HEK293 (cell line): ENCODE data around the gene ATF6B.

Experiments used
- CTCF ChIP-seq: fragments of 450-650 bp; formaldehyde crosslinking; IDR thresholded peaks from 2 replicates; pipeline ENCODE4 v1.5.1; 2016; ENCODE audit warnings: missing biosample characterization, missing genetic modification characterization
- REPIN1 ChIP-seq: fragments of 450-650 bp; formaldehyde crosslinking; IDR thresholded peaks from 2 replicates; pipeline ENCODE4 v1.5.1; 2017; ENCODE audit warnings: missing biosample characterization, missing genetic modification characterization, low read depth
- REST ChIP-seq: fragments of 450-650 bp; formaldehyde crosslinking; IDR thresholded peaks from 2 replicates; pipeline ENCODE4 v1.5.1; 2016; ENCODE audit warnings: missing biosample characterization, missing genetic modification characterization
- SALL2 ChIP-seq: fragments of 450-650 bp; formaldehyde crosslinking; IDR thresholded peaks from 2 replicates; pipeline ENCODE4 v1.5.0; 2017; ENCODE audit warnings: missing biosample characterization, mild to moderate bottlenecking, missing genetic modification characterization, borderline replicate concordance
- ZNF138 ChIP-seq: fragments of 450-650 bp; formaldehyde crosslinking; IDR thresholded peaks from 2 replicates; pipeline ENCODE4 v1.5.1; 2016; ENCODE audit warnings: missing biosample characterization, missing genetic modification characterization, borderline replicate concordance
- ZNF23 ChIP-seq: fragments of 450-650 bp; formaldehyde crosslinking; IDR thresholded peaks from 2 replicates; pipeline ENCODE4 v1.5.1; 2016; ENCODE audit warnings: missing biosample characterization, missing genetic modification characterization, borderline replicate concordance
- ZNF324 ChIP-seq: fragments of 450-650 bp; formaldehyde crosslinking; IDR thresholded peaks from 2 replicates; pipeline ENCODE4 v1.5.1; 2016; ENCODE audit warnings: missing biosample characterization, missing genetic modification characterization
- ZNF350 ChIP-seq: fragments of 450-650 bp; formaldehyde crosslinking; IDR thresholded peaks from 2 replicates; pipeline ENCODE4 v1.5.0; 2017; ENCODE audit warnings: missing biosample characterization, mild to moderate bottlenecking, missing genetic modification characterization
- ZNF561 ChIP-seq: fragments of 450-650 bp; IDR thresholded peaks from 2 replicates; pipeline ENCODE4 v1.5.1; 2018; ENCODE audit warnings: missing biosample characterization, missing genetic modification characterization, borderline replicate concordance
- ZNF621 ChIP-seq: fragments of 450-650 bp; formaldehyde crosslinking; IDR thresholded peaks from 2 replicates; pipeline ENCODE4 v1.5.1; 2017; ENCODE audit warnings: missing biosample characterization, missing genetic modification characterization
- ZNF670 ChIP-seq: fragments of 450-650 bp; formaldehyde crosslinking; IDR thresholded peaks from 2 replicates; pipeline ENCODE4 v1.5.1; 2016; ENCODE audit warnings: missing biosample characterization, missing genetic modification characterization, low read depth
- ZNF830 ChIP-seq: fragments of 450-650 bp; IDR thresholded peaks from 2 replicates; pipeline ENCODE4 v1.5.0; 2018; ENCODE audit warnings: missing biosample characterization, missing genetic modification characterization, low read depth, mild to moderate bottlenecking, moderate library complexity
- TF ChIP-seq, protein P1 (sequence below): fragments of 450-650 bp; formaldehyde crosslinking; IDR thresholded peaks from 2 replicates; pipeline ENCODE4 v1.5.1; 2016; ENCODE audit warnings: missing biosample characterization, missing genetic modification characterization

DNA sequence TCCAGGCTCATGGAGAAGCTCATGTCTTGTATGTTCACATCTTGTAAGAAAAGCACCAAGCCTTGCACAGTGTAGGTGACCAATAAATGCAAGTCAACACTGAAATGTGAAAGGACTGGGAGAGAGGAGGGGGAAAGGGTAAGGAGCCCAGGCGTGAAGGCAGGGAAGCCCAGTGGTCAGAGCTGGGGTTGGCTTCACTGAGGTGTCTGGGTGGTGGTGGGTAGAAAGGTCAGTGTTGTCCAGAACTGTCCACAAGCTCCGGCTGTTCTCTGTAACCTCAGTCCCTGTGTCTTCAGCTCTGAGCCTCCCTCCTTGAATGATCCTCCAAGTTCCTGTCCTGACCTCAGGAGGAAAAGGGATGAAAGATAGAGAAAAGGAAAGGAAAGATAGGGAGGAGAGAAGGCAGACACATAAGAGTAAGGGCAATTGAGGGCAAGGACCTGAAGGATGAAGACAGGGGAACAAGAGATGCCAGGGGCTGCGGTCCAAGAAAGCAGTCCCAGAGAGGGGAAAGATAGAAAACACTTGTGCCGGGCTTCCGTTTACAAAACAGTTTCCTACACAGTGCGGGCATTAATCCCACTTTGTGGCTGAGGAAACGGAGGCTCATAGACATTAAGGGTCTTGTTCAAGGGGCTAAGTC lies 16.5 kb downstream of the ATF6B start:
- no peak for TF ChIP-seq ZNF830 (tag by site-specific recombination)
- no peak for TF ChIP-seq CTCF (tag by site-specific recombination)
- no peak for TF ChIP-seq REST (tag by site-specific recombination)
- TF ChIP-seq ZNF561 (tag by site-specific recombination), result no peak
- no peak for TF ChIP-seq ZNF350
- no peak for TF ChIP-seq ZNF324 (tag by site-specific recombination)
- TF ChIP-seq, protein P1, sequence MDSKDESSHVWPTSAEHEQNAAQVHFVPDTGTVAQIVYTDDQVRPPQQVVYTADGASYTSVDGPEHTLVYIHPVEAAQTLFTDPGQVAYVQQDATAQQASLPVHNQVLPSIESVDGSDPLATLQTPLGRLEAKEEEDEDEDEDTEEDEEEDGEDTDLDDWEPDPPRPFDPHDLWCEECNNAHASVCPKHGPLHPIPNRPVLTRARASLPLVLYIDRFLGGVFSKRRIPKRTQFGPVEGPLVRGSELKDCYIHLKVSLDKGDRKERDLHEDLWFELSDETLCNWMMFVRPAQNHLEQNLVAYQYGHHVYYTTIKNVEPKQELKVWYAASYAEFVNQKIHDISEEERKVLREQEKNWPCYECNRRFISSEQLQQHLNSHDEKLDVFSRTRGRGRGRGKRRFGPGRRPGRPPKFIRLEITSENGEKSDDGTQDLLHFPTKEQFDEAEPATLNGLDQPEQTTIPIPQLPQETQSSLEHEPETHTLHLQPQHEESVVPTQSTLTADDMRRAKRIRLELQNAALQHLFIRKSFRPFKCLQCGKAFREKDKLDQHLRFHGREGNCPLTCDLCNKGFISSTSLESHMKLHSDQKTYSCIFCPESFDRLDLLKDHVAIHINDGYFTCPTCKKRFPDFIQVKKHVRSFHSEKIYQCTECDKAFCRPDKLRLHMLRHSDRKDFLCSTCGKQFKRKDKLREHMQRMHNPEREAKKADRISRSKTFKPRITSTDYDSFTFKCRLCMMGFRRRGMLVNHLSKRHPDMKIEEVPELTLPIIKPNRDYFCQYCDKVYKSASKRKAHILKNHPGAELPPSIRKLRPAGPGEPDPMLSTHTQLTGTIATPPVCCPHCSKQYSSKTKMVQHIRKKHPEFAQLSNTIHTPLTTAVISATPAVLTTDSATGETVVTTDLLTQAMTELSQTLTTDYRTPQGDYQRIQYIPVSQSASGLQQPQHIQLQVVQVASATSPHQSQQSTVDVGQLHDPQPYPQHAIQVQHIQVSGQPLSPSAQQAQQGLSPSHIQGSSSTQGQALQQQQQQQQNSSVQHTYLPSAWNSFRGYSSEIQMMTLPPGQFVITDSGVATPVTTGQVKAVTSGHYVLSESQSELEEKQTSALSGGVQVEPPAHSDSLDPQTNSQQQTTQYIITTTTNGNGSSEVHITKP (tag by site-specific recombination), result no peak
- no peak for TF ChIP-seq ZNF621 (tag by site-specific recombination)
- TF ChIP-seq ZNF670, result no peak
- no peak for TF ChIP-seq REPIN1 (tag by site-specific recombination)
- TF ChIP-seq ZNF138 (tag by site-specific recombination), result no peak
- no peak for TF ChIP-seq ZNF23
- TF ChIP-seq SALL2 (tag by site-specific recombination), result no peak
